BE2C (cell line): ENCODE results near the gene YIF1A.

Source experiments
- DNase-seq: peaks from one replicate; pipeline ENCODE4 v3.0.0-alpha.2; 2020
- H3K27me3 ChIP-seq: fragments of 250-450 bp; sonication (Bioruptor Pico); 2 replicates; pipeline ENCODE4 v1.5.1; 2020; ENCODE audit warnings: mild to moderate bottlenecking
- H3K36me3 ChIP-seq: fragments of 250-450 bp; sonication (Bioruptor Pico); 2 replicates; pipeline ENCODE4 v1.5.1; 2020; ENCODE audit warnings: mild to moderate bottlenecking
- H3K4me1 ChIP-seq: fragments of 250-450 bp; sonication (Bioruptor Pico); 2 replicates; pipeline ENCODE4 v1.5.1; 2020
- H3K4me3 ChIP-seq: 2 replicates; pipeline ENCODE4 v1.5.1; 2011; ENCODE audit warnings: low read depth, low read length
- H3K9me3 ChIP-seq: fragments of 250-450 bp; sonication (Bioruptor Pico); 2 replicates; pipeline ENCODE4 v1.5.1; 2020
- TF ChIP-seq, protein P1 (sequence below): IDR thresholded peaks from 2 replicates; pipeline ENCODE4 v1.5.1; 2012; ENCODE audit warnings: mild to moderate bottlenecking, low read depth, low read length

Gene YIF1A

DNA sequence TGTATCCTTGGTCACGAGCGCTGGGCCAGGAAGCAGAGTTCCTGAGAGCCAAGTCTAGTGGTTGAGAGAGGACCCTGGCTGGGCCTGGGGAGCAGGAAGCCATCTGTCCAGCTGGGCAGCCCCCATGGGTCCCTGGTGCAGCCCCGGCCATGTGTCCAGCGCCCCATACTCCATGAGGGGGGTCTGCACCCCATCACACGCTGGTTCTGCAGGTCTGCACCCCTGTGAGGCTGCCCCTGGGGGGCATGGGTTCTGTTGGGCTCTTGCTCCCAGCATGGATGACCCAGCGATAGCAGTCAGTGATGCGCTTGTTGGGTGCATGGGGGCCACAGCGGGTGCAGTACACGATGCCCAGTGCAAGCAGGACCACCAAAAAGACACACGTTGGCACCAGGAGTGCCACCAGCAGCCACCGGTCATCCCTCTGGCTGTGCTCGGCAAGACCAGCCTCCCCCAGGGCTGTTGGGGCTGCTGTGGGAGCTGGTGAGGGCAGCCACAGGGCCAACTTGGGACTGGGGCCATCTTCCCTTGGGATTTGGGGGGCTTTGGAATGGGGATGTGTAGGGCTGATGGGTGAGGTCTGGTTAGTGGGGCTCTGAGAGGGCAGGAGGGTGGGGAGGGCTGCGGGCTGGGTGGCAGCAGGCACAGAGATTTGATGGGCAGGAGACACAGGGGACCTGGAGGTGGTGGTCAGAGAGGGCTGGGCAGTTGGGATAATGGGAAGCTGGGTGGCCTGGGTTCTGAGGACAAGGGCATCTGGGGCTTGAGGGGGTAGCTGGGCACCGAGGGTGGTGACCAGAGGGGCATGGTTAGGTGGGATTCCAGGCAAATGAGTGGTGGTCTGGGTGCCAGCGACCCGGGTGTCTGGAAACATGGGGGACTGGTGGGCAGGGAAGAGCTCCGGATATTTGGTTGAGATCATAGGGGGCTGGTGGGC is 25.9 kb upstream of the YIF1A start:
- no peak for DNase-seq
- no peaks in the 10 kb centered on the region for H3K27me3 ChIP-seq
- peak overlapping the region; percentile 62 for H3K4me3 ChIP-seq
- TF ChIP-seq, protein P1, sequence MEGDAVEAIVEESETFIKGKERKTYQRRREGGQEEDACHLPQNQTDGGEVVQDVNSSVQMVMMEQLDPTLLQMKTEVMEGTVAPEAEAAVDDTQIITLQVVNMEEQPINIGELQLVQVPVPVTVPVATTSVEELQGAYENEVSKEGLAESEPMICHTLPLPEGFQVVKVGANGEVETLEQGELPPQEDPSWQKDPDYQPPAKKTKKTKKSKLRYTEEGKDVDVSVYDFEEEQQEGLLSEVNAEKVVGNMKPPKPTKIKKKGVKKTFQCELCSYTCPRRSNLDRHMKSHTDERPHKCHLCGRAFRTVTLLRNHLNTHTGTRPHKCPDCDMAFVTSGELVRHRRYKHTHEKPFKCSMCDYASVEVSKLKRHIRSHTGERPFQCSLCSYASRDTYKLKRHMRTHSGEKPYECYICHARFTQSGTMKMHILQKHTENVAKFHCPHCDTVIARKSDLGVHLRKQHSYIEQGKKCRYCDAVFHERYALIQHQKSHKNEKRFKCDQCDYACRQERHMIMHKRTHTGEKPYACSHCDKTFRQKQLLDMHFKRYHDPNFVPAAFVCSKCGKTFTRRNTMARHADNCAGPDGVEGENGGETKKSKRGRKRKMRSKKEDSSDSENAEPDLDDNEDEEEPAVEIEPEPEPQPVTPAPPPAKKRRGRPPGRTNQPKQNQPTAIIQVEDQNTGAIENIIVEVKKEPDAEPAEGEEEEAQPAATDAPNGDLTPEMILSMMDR: no peak
- H3K36me3 ChIP-seq: no peaks in the 10 kb centered on the region
- H3K9me3 ChIP-seq: no peaks in the 10 kb centered on the region
- H3K4me1 ChIP-seq: peaks cover 40% of the 10 kb centered on the region

DNA sequence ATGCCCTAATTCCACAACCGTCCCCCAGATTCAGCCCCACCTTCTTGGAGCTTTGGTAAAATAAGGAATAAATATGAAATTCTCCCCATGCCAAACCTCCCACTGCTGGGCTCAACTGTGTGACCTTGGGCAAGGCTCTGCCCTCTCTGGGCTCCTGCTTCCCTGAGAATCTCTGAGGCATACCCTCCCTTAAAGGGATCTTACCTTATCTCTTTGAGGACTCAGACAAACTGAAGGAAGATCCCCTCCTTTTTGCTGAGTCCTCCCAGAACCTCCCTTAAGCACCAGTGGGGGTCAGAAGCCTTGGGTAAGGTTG is 25.2 kb upstream of the YIF1A start:
- peaks cover 40% of the 10 kb centered on the region for H3K4me1 ChIP-seq
- H3K27me3 ChIP-seq: no peaks in the 10 kb centered on the region
- DNase-seq: no peak
- H3K36me3 ChIP-seq: no peaks in the 10 kb centered on the region
- H3K9me3 ChIP-seq: no peaks in the 10 kb centered on the region
- TF ChIP-seq, protein P1: no peak
- H3K4me3 ChIP-seq: peak overlapping the region; percentile 62

DNA sequence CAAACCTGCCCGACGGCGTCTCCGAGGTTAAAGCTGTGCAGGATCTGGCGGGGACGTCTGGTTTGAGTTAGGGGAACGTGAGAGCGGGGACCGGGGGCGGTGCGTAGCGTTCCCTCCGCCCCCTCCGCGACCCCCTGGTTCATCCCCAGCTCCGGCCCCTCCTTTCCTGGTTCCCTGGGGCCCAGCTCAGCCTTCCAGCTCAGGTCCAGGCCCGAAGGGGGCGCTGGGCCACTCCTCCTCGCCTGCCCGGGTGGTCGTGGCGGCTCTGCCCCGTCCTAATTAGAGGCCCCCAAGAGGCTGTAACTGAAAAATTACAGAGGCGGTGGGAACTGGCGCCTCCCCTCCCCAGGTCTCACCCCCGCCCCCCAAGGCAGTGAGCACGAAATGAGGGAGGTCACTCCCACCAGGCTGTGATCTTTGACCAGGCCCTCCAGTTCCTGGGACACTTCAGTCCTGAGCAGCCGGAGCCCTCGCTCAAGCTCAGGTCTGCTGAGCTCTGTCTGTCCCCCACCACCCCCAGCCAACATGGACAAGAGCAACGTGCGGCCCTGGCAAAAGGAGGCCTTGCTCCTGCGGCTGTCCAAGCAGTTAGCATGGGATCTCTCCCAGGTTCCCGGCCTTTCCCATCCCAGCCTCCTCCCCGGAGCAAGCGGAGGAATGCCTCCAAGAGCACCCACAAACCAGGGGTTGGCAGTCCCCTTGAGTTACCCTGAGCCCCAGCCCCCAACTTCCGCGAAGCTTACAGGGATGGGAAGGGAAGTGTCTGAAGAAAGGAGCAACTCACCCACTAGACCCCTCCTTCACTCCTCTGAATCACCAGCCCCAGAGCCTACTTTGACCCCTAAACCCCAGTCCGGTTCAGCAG is 24.6 kb upstream of the YIF1A start:
- Histone ChIP-seq H3K36me3 (no peaks in the 10 kb centered on the region), H3K4me1 (peaks cover 39% of the 10 kb centered on the region), H3K4me3 (peak overlapping the region; percentile 62), H3K27me3 (no peaks in the 10 kb centered on the region), H3K9me3 (no peaks in the 10 kb centered on the region)
- TF ChIP-seq, protein P1: peak; percentile 40
- DNase-seq: peak; percentile 45

- Histone ChIP-seq H3K9me3 (no peaks in the 10 kb centered on the region), H3K4me1 (peaks cover 31% of the 10 kb centered on the region), H3K4me3 (peak overlapping the region; percentile 68), H3K36me3 (no peaks in the 10 kb centered on the region), H3K27me3 (no peaks in the 10 kb centered on the region)
- TF ChIP-seq, protein P1: no peak
- DNase-seq: peak; percentile 100
Measured at GRCh38 chr11:66312549-66313320, 23.8 kb upstream of the YIF1A start.

DNA sequence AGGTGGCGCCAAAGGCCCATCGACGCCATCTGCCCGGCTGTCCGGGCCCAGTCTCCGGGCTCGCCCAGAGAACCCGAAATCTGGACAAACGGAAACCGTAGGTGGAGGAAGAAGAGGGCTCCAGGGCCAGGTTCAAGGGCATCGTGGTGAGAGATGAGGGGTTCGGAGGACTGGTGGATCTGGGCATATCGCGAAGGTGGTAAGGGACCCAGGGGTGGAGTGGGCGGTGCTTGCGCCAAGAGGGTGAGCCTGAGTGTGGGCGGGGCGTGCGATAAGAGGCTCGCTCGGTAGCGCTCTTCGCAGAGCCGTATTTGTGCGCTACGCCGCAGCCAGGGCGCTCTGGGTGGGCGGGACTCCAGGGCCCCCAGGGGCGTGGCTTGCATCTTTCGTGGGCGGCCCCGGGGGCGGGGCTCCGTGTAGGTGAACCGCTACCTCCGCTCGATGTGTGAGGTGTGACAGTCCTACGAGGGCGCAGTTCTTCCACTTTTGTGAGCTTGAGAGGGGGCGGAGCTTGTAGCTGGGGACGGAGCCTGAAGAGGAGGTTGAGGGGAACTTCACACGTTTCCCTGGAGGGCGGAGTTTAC is 23.1 kb upstream of the YIF1A start:
- H3K9me3 ChIP-seq: no peaks in the 10 kb centered on the region
- H3K36me3 ChIP-seq: no peaks in the 10 kb centered on the region
- peak overlapping the region; percentile 68 for H3K4me3 ChIP-seq
- peak; percentile 97 for DNase-seq
- H3K4me1 ChIP-seq: peaks cover 27% of the 10 kb centered on the region
- H3K27me3 ChIP-seq: no peaks in the 10 kb centered on the region
- TF ChIP-seq, protein P1: no peak
